RCC 7860 (cell line): ENCODE results near the gene HEPHL1.
A peak's percentile ranks its signal among the peaks of the same experiment; 100 is the strongest.
"Not testable (repeated sequence)": the region's sequence is repeated elsewhere in the genome, so short reads cannot be mapped to it uniquely, and the experiment has no call there.

Experiments
- DNase-seq: peaks from one replicate; pipeline ENCODE4 v3.0.0-alpha.2; 2015; ENCODE audit warnings: low spot score
- FAIRE-seq: peaks from 2 replicates; lab custom pipeline; 2012; peaks lifted over from hg19 to GRCh38; lab: Jason Lieb, UNC

Gene HEPHL1

GRCh38 chr11:94077552-94078293 lies 56.6 kb downstream of the HEPHL1 start:
- no peak for DNase-seq
- FAIRE-seq, result no peak

GRCh38 chr11:94084164-94084563 lies 63.0 kb downstream of the HEPHL1 start:
- FAIRE-seq (no peak), DNase-seq (no peak)

GRCh38 chr11:94088906-94089305 lies 67.8 kb downstream of the HEPHL1 start:
- FAIRE-seq, result no peak
- DNase-seq, result no peak

- no peak for DNase-seq
- FAIRE-seq, result no peak
These were observed 68.2 kb downstream of the HEPHL1 start for GRCh38 chr11:94089341-94089740.

- FAIRE-seq (no peak), DNase-seq (no peak)
These were observed 69.2 kb downstream of the HEPHL1 start for GRCh38 chr11:94090401-94090800.

DNA sequence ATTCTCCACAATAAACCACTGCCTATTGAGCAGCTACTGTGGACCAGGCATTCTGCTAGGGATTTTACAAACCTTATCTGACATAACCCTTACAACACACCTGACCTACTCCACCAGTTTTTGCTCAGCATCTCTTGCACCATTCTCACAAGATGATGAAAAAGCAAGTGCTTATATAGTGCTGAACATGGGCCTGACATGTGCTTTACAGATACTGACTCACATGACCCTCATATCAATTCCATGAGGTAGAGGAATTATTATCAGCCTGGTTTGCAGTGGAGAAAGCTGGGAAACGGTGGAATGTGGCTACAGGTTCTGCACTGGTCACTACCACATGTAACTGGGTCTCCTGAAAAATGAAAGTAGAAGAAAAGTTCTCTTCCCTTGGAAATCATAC lies 69.9 kb downstream of the HEPHL1 start:
- DNase-seq, result no peak
- no peak for FAIRE-seq

DNA sequence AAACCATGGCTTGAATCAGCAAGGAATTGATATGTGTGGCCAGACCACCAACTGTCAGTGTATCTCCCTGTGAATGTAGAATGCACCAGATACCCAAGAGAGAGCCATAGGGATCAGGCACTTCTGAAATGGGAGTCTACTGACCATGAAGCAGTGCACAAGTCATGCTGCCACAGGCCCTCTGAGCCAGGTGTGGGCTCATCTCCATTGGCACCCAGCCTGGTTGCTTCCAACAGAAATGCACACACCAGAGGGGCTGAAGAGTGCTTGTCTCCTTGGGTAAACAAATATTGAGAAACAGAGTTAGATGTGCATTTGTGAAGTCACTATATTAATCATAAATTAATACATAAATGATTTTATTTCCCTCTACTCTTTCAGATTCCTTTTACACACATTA lies 79.1 kb downstream of the HEPHL1 start:
- no peak for DNase-seq
- FAIRE-seq, result no peak

- FAIRE-seq, result no peak
- DNase-seq, result no peak
These were observed 82.3 kb downstream of the HEPHL1 start for GRCh38 chr11:94103471-94103870.

- no peak for DNase-seq
- no peak for FAIRE-seq
These were observed 83.6 kb downstream of the HEPHL1 start for GRCh38 chr11:94104734-94105133.

DNA sequence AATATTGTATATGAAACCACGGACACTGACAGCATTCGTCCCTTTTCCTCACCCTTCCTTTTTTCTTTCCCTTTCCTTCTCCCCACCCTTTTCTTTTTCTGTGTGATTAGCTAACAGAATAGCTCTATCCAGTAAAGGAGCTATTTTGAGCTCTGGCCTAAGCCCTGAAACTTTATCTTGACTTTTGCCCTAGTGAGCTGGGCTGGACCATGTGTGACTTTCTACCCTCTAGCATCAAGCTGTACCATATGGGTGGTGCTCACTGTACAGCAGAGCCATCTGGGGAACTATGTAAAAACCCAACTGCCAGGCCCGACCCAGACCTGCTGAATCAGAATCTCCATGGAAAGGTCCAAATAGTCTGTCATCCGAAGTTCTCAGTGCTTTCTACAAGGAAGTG lies 85.6 kb downstream of the HEPHL1 start:
- FAIRE-seq (no peak), DNase-seq (no peak)

DNA sequence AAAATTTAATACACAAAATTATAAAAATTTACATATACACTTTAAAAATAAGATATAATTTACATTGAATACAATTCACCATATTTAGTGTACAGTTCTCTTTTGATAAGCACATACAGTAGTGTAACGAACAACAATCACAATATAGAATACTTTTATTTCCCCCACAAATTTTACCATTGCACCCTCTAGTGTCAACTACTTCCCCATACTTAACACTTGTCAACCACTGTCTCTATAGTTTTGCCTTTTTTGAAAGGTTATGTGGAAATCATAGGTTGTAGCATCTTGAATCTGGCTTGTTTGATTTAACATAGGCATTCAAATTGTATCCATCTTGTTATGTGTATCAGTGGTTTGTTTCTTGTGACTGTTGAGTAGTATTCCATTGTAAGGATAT lies 86.2 kb downstream of the HEPHL1 start:
- FAIRE-seq (no peak), DNase-seq (no peak)

DNA sequence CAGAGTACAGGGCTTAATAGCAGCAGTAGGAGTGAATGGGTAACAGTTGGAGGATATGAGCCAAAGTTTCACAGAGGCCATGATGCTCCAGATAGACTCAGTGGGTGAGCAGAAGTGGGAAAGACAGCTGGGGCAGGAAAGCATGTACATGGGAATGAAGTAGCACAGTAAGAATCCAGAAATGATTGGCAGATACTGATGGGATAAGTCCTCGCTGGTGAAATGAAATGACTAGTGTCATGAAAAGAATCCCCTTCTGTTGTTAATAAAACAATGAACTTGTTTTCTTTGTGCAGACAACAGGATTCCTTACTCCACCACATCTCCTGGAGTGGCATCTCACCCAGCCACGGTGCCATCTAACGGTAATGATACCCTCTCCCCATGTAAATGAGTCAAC lies 90.1 kb downstream of the HEPHL1 start:
- FAIRE-seq (no peak), DNase-seq (no peak)

GRCh38 chr11:94111660-94112059 lies 90.5 kb downstream of the HEPHL1 start:
- DNase-seq (no peak), FAIRE-seq (no peak)

GRCh38 chr11:94112206-94112953 lies 91.2 kb downstream of the HEPHL1 start:
- FAIRE-seq (no peak), DNase-seq (no peak)

GRCh38 chr11:94117197-94117574 lies 96.0 kb downstream of the HEPHL1 start:
- no peak for DNase-seq
- FAIRE-seq, result no peak

GRCh38 chr11:94117871-94118270 lies 96.7 kb downstream of the HEPHL1 start:
- no peak for DNase-seq
- no peak for FAIRE-seq

GRCh38 chr11:94119676-94120075 lies 98.5 kb downstream of the HEPHL1 start:
- not testable (repeated sequence) for DNase-seq, FAIRE-seq

GRCh38 chr11:94120516-94120915 lies 99.4 kb downstream of the HEPHL1 start:
- DNase-seq, FAIRE-seq: not testable (repeated sequence)

- peak; percentile 23 for DNase-seq
- no peak for FAIRE-seq
These were observed 99.8 kb downstream of the HEPHL1 start for GRCh38 chr11:94120946-94121345.

DNA sequence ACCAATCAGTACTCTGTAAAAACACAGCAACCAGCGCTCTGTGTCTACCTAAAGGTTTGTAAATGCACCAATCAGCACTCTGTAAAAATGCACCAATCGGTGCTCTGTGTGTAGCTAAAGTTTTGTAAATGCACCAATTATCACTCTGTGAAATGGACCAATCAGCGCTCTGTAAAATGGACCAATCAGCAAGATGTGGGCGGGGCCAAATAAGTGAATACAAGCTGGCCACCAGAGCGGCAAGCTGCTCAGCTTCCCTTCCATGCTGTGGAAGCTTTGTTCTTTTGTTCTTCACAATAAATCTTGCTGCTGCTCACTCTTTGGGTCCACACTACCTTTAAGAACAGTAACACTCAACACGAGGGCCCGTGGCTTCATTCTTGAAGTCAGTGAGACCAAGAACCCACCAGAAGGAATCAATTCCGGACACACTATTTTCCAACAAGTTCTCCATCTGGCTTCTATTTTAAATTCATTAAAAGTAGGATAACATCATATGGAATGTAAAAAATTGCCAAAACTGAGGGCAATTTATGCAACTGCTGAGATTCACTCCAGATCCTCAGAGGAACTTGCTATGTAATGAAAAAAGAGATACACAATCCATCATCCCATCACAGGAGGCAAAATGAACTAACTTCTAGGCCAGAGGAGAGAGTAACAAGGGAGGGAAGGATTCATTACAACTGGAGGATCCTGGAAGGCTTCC lies 104.4 kb downstream of the HEPHL1 start:
- FAIRE-seq (no peak), DNase-seq (no peak)

GRCh38 chr11:94127638-94128037 lies 106.5 kb downstream of the HEPHL1 start:
- no peak for DNase-seq

DNA sequence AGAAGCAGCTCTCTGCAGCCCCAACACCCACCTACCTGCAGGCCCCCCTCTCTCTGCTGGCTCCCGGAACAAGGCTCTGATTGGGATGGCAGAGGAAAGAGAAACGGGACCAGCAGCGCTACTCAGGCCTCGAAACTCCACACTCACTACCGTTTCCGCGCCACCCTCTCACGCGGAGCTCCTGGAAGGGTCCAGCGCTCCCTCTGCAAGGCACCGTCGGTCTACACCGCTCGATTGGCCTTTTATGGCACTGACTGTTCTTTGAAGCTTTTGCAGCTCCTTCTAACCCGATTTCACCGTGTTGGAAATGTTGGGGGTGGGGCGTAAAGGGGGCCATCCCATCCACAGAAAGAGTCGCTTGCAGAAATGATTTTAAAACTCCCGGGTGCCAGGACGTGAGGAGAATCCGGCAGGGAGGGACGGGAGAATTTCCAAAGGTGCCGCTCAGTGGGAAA lies 107.2 kb downstream of the HEPHL1 start:
- no peak for FAIRE-seq
- no peak for DNase-seq

More at GRCh38 chr11:94127638-94128037, 106.5 kb downstream of the HEPHL1 start:
- FAIRE-seq, result no peak
